ENCODE measurements around the gene XRCC1.
"Not testable (repeated sequence)": the region's sequence is repeated elsewhere in the genome, so short reads cannot be mapped to it uniquely, and the experiment has no call there.

XRCC1 gene

GRCh38 chr19:43533546-43534304, 41.6 kb downstream of the XRCC1 start:
- peaks cover 6% of the 10 kb centered on the region for H3K4me1 ChIP-seq (ENCODE audit: insufficient read depth, low read length)
- no peaks in the 10 kb centered on the region for H3K9me3 ChIP-seq (ENCODE audit: control insufficient read depth, insufficient read depth, low read length)
- H3K36me3 ChIP-seq (ENCODE audit: insufficient read depth, low read length), result peaks cover 6% of the 10 kb centered on the region
- peak overlapping the region; percentile 69 for H3K9ac ChIP-seq (ENCODE audit: low read depth, low read length)

- peak within 1 kb of the TSS; percentile 69 for H3K9ac ChIP-seq (ENCODE audit: low read depth, low read length)
- peaks cover under 1% of the 10 kb centered on the region; the same call in 1 of the 2 replicates for H3K36me3 ChIP-seq (ENCODE audit: insufficient read depth, low read length)
- H3K4me1 ChIP-seq (ENCODE audit: insufficient read depth, low read length), result peaks cover 6% of the 10 kb centered on the region
- no peaks in the 10 kb centered on the region for H3K9me3 ChIP-seq (ENCODE audit: control insufficient read depth, insufficient read depth, low read length)
Observed at GRCh38 chr19:43532962-43533545, 42.3 kb downstream of the XRCC1 start, which contains the start of gene ZNF575. TSS of gene ZNF575 (plus strand) at chr19:43533188. CDS start at chr19:43534423, 1,235 bp downstream.

- H3K36me3 ChIP-seq (ENCODE audit: insufficient read depth, low read length), result no peaks in the 10 kb centered on the region; the same call in 1 of the 2 replicates
- H3K4me1 ChIP-seq (ENCODE audit: insufficient read depth, low read length), result peaks cover 6% of the 10 kb centered on the region
- no peaks in the 10 kb centered on the region for H3K9me3 ChIP-seq (ENCODE audit: control insufficient read depth, insufficient read depth, low read length)
- H3K9ac ChIP-seq (ENCODE audit: low read depth, low read length), result peak overlapping the region; percentile 69
Observed at GRCh38 chr19:43532571-43532961, 42.8 kb downstream of the XRCC1 start.

DNA sequence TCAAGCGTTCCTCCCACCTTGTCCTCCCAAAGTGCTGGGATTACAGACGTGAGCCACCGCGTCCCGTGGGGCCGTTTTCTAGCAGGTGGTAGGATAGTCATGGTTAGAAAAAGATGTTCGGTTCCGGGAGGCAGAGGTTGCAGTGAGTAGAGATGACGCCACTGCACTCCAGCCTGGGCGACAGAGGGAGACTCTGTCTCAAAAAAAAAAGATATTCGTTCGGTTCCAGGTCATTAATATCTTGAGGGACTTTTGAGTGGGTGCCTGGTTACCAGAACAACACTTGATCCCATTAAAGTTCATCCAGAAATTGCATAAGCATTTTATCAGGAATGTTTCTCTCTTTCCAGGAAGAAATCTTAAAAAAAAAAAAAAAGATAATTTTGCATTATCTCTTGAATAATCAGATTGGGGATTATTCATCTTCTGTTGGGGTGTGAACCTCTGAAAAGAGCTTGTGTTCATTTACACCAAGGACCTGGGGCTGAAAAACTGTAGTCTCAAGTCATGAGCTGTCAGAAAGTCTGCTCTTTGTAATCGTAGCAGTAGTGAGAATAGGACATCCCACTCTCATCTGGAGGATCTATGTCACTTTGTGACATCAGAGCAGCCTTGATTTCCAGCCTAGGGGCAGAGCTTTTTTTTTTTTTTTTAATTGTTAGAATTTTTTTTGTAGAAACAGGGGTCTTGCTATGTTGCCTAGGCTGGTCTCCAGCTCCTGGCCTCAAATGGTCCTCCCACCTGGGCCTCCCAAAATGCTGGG, 47.3 kb downstream of the XRCC1 start:
- no peaks in the 10 kb centered on the region; the same call in 1 of the 2 replicates for H3K9me3 ChIP-seq (ENCODE audit: control insufficient read depth, insufficient read depth, low read length)
- H3K36me3 ChIP-seq (ENCODE audit: insufficient read depth, low read length), result no peaks in the 10 kb centered on the region
- H3K9ac ChIP-seq (ENCODE audit: low read depth, low read length), result no peak overlapping the region; the same call in 1 of the 2 replicates
- peaks cover 7% of the 10 kb centered on the region for H3K4me1 ChIP-seq (ENCODE audit: insufficient read depth, low read length)

GRCh38 chr19:43526884-43527859, 48.2 kb downstream of the XRCC1 start, which contains the start of gene ETHE1:
TSS of gene ETHE1 (minus strand) at chr19:43527201. CDS start at chr19:43527177, 24 bp downstream.
- H3K9me3 ChIP-seq (ENCODE audit: control insufficient read depth, insufficient read depth, low read length), result no peaks in the 10 kb centered on the region; the same call in 1 of the 2 replicates
- no peaks in the 10 kb centered on the region for H3K36me3 ChIP-seq (ENCODE audit: insufficient read depth, low read length)
- peak within 1 kb of the TSS; percentile 62 for H3K9ac ChIP-seq (ENCODE audit: low read depth, low read length)
- peaks cover 7% of the 10 kb centered on the region for H3K4me1 ChIP-seq (ENCODE audit: insufficient read depth, low read length)

GRCh38 chr19:43525836-43526771, 49.2 kb downstream of the XRCC1 start:
- Histone ChIP-seq H3K36me3 (ENCODE audit: insufficient read depth, low read length) (no peaks in the 10 kb centered on the region), H3K9ac (ENCODE audit: low read depth, low read length) (peak overlapping the region; percentile 62), H3K4me1 (ENCODE audit: insufficient read depth, low read length) (peaks cover 7% of the 10 kb centered on the region), H3K9me3 (ENCODE audit: control insufficient read depth, insufficient read depth, low read length) (no peaks in the 10 kb centered on the region; the same call in 1 of the 2 replicates)

- H3K9ac ChIP-seq (ENCODE audit: low read depth, low read length), result peak overlapping the region; percentile 62; the same call in 1 of the 2 replicates
- H3K36me3 ChIP-seq (ENCODE audit: insufficient read depth, low read length), result no peaks in the 10 kb centered on the region
- no peaks in the 10 kb centered on the region; the same call in 1 of the 2 replicates for H3K9me3 ChIP-seq (ENCODE audit: control insufficient read depth, insufficient read depth, low read length)
- H3K4me1 ChIP-seq (ENCODE audit: insufficient read depth, low read length), result peaks cover 7% of the 10 kb centered on the region
Observed at GRCh38 chr19:43524922-43525835, 50.1 kb downstream of the XRCC1 start.

DNA sequence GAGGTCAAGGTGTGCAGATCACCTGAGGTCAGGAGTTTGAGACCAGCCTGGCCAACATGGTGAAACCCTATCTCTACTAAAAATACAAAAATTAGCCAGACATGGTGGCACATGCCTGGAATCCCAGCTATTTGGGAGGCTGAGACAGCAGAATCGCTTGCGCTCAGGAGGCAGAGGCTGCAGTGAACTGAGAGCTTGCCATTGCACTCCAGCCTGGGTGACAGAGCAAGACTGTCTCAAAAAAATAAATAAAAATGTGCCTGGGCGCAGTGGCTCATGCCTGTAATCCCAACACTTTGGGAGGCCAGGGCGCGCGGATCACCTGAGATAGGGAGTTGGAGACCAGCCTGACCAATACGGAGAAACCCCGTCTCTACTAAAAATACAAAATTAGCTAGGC, 51.6 kb downstream of the XRCC1 start:
- not testable (repeated sequence) for H3K4me1 ChIP-seq (ENCODE audit: insufficient read depth, low read length); H3K9ac ChIP-seq (ENCODE audit: low read depth, low read length); H3K36me3 ChIP-seq (ENCODE audit: insufficient read depth, low read length); H3K9me3 ChIP-seq (ENCODE audit: control insufficient read depth, insufficient read depth, low read length)

DNA sequence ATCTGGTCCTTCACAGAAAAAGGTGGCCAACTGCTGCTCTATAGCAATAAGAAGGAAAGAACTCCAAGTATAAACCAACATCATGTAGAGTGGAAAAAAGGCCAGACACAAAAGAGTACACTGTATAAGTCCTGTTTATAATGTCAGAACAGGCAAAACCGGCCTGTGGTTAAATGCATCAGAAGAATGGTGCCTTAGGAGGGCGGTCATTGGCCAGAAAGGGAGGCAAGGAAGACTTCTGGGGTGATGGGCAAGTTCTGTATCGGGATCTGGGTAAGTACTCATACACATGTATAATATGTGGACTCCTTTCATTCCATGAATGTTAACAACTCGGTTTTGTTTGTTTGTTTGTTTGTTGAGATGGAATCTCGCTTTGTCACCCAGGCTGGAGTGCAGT, 52.4 kb downstream of the XRCC1 start:
- H3K4me1 ChIP-seq (ENCODE audit: insufficient read depth, low read length), result peaks cover 7% of the 10 kb centered on the region
- no peak overlapping the region for H3K9ac ChIP-seq (ENCODE audit: low read depth, low read length)
- no peaks in the 10 kb centered on the region for H3K36me3 ChIP-seq (ENCODE audit: insufficient read depth, low read length)
- no peaks in the 10 kb centered on the region; the same call in 1 of the 2 replicates for H3K9me3 ChIP-seq (ENCODE audit: control insufficient read depth, insufficient read depth, low read length)

DNA sequence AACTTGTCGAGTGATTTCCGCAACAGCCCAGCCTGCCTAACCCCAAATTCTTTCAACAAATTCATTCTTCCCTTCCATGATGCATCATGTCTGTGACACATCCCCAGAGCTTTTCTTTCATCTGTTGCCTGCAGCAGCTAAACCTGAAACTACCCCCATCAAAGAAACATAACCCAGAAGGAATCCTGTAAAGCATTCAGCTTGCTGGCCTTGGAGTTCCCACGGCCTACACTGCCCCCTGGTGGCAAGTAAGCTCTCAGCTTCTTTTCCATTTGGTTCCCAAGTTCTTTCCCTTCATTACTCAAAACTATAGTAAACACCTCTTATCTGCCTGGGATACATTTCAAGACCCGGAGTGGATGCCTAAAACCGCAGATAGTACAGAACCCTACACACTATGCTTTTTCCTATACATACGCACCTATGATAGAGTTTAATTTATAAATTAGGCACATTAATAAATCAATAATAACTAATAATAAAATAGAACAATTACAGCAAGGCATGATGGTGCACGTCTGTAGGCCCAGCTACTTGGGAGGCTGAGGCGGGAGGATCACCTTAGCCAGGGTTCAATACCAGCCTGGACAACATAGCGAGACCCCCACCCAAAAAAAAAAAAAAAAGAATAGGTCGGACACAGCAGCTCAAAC, 55.8 kb downstream of the XRCC1 start:
- Histone ChIP-seq H3K9ac (ENCODE audit: low read depth, low read length) (no peak overlapping the region), H3K36me3 (ENCODE audit: insufficient read depth, low read length) (no peaks in the 10 kb centered on the region), H3K9me3 (ENCODE audit: control insufficient read depth, insufficient read depth, low read length) (no peaks in the 10 kb centered on the region), H3K4me1 (ENCODE audit: insufficient read depth, low read length) (no peaks in the 10 kb centered on the region; the same call in 1 of the 2 replicates)

DNA sequence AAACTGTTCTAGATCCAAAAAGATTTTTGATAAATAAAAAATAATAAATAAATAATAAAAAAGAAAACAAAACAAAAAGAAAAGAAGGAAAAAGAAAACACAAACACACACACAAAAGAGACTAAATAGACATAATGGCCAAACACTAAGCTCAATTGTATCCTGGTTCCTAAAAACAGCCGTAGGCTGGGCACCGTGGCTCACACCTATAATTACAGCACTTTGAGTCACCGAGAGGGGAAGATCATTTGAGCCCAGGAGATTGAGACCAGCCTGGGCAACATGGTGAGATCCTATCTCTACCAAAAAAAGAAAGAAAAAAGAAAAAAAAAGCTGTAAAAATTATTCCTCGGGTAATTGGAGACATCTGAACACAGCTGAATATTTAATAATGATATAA, 57.3 kb downstream of the XRCC1 start:
- H3K4me1 ChIP-seq (ENCODE audit: insufficient read depth, low read length), result no peaks in the 10 kb centered on the region; the same call in 1 of the 2 replicates
- H3K9ac ChIP-seq (ENCODE audit: low read depth, low read length), result no peak overlapping the region
- H3K9me3 ChIP-seq (ENCODE audit: control insufficient read depth, insufficient read depth, low read length), result no peaks in the 10 kb centered on the region
- H3K36me3 ChIP-seq (ENCODE audit: insufficient read depth, low read length), result no peaks in the 10 kb centered on the region

Data from ES-I3 (cell line).